Measurements from ENCODE around the gene CTSC. TPM values are rescaled to one million over a fixed set of nuclear protein-coding genes. Genes with fewer than 3 reads are reported as not detected.
"Not testable (repeated sequence)": the region's sequence is repeated elsewhere in the genome, so short reads cannot be mapped to it uniquely, and the experiment has no call there.

CTSC gene
- total RNA-seq, 2 donors from 2014 or later: 75.2 to 90.0 TPM

- ATAC-seq (no peak), DNase-seq (no peak)
- intact Hi-C loops (cut with DNase I): no loop called here
These were observed 12.8 kb downstream of the CTSC start for GRCh38 chr11:88324562-88325345.

GRCh38 chr11:88322881-88323280, 14.7 kb downstream of the CTSC start:
- ATAC-seq; DNase-seq; intact Hi-C loops (cut with DNase I): not testable (repeated sequence)

GRCh38 chr11:88321412-88321811, 16.1 kb downstream of the CTSC start:
- DNase-seq; intact Hi-C loops (cut with DNase I); ATAC-seq: not testable (repeated sequence)

- ATAC-seq (no peak), DNase-seq (no peak)
- intact Hi-C loops (cut with DNase I): no loop called here
These were observed 17.4 kb downstream of the CTSC start for GRCh38 chr11:88320149-88320559.

GRCh38 chr11:88318017-88318416, 19.5 kb downstream of the CTSC start:
- ATAC-seq: no peak
- DNase-seq: no peak
- intact Hi-C loops (cut with DNase I): no loop called here

- intact Hi-C loops (cut with DNase I): no loop called here
- no peak for ATAC-seq
- no peak for DNase-seq
These were observed 20.0 kb downstream of the CTSC start for GRCh38 chr11:88317536-88317935.

- DNase-seq: no peak
- intact Hi-C loops (cut with DNase I): no loop called here
- ATAC-seq: no peak
These were observed 21.5 kb downstream of the CTSC start for GRCh38 chr11:88315981-88316441.

- intact Hi-C loops (cut with DNase I): no loop called here
These were observed 22.5 kb downstream of the CTSC start for GRCh38 chr11:88315015-88315414.

GRCh38 chr11:88313441-88313840, 24.1 kb downstream of the CTSC start:
- no peak for ATAC-seq
- no peak for DNase-seq
- intact Hi-C loops (cut with DNase I): no loop called here

More at GRCh38 chr11:88315015-88315414, 22.5 kb downstream of the CTSC start:
- no peak for DNase-seq
- ATAC-seq: no peak

- intact Hi-C loops (cut with DNase I): no loop called here
- DNase-seq (no peak), ATAC-seq (no peak)
These were observed 24.9 kb downstream of the CTSC start for GRCh38 chr11:88312628-88313027.

- DNase-seq (no peak), ATAC-seq (no peak)
- intact Hi-C loops (cut with DNase I): no loop called here
These were observed 27.3 kb downstream of the CTSC start for GRCh38 chr11:88310246-88310645.

- DNase-seq (no peak), ATAC-seq (no peak)
- intact Hi-C loops (cut with DNase I): no loop called here
These were observed 29.0 kb downstream of the CTSC start for GRCh38 chr11:88308576-88308975.

GRCh38 chr11:88307749-88308425, 29.6 kb downstream of the CTSC start:
- intact Hi-C loops (cut with DNase I): no loop called here
- no peak for DNase-seq
- no peak for ATAC-seq

- DNase-seq (no peak), ATAC-seq (no peak)
- intact Hi-C loops (cut with DNase I): no loop called here
These were observed 30.8 kb downstream of the CTSC start for GRCh38 chr11:88306785-88307184.

- no peak for ATAC-seq
- intact Hi-C loops (cut with DNase I): no loop called here
- no peak for DNase-seq
These were observed 32.1 kb downstream of the CTSC start for GRCh38 chr11:88305430-88305829.

- DNase-seq: no peak
- ATAC-seq: no peak
- intact Hi-C loops (cut with DNase I): no loop called here
These were observed 33.2 kb downstream of the CTSC start for GRCh38 chr11:88304352-88304751.

- intact Hi-C loops (cut with DNase I): no loop called here
- no peak for ATAC-seq
- DNase-seq: no peak
These were observed 34.5 kb downstream of the CTSC start for GRCh38 chr11:88303037-88303436.

- intact Hi-C loops (cut with DNase I): no loop called here
These were observed 35.9 kb downstream of the CTSC start for GRCh38 chr11:88301488-88302140.

GRCh38 chr11:88300888-88301487, 36.5 kb downstream of the CTSC start:
- intact Hi-C loops (cut with DNase I): no loop called here

More at GRCh38 chr11:88301488-88302140, 35.9 kb downstream of the CTSC start:
- no peak for DNase-seq
- no peak for ATAC-seq

GRCh38 chr11:88297863-88298262, 39.7 kb downstream of the CTSC start:
- no peak for ATAC-seq
- intact Hi-C loops (cut with DNase I): no loop called here
- DNase-seq: no peak

More at GRCh38 chr11:88300888-88301487, 36.5 kb downstream of the CTSC start:
- DNase-seq (no peak), ATAC-seq (no peak)

Measured in left cardiac atrium (tissue), 4 donors.